ENCODE measurements around the gene RAB11FIP5. TPM values are rescaled to one million over a fixed set of nuclear protein-coding genes. Genes with fewer than 3 reads are reported as not detected.
"Not testable (repeated sequence)": the region's sequence is repeated elsewhere in the genome, so short reads cannot be mapped to it uniquely, and the experiment has no call there.

Gene RAB11FIP5
- total RNA-seq, 1 donor from 2014 or later: 10.4 TPM

DNA sequence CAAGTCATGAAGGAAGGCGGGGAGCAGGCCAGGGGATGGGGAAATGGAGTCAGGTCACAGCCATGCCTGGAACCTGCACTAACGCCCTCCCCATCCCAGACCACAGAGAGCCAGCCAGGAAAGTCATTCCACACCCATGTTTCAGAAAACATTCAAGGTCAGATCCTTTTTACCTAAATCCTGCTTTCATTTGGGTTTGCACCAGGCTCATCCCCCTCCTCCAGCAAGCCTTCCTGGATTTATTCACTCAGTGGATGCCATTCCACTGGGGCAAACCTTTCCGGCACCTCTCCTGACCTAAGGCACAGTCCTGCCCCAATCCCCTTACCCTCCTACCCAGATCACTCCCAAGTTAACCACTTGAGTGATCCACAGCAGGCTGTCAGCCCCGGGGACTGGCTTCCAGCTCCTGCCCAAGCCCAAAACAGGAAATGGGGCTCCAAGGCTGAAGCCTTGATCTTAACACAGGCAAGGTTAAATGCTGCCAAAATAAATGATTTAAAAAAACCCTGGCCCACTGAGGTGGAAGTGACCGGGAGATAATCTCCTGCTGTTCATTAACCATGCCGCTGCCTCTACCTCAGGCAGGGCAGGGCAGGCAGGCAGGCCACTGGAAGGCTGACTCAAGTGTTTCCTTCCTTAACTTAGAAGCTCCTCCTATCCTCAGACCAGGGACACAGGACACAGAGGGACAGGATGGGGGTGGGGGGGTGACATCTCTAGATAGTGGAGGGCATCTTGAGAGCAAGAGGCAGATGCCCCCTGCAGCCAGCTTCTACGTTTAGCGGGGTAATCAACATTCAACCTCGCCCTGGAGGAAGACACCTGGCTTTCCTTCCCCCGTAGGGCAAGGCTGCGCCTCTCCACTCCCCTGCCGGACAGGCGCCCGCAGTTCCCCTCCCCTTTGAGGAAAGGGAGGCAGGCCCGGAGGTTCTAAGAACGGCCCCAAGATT, 1.4 kb downstream of the RAB11FIP5 start:
- ATAC-seq: peak; percentile 54

DNA sequence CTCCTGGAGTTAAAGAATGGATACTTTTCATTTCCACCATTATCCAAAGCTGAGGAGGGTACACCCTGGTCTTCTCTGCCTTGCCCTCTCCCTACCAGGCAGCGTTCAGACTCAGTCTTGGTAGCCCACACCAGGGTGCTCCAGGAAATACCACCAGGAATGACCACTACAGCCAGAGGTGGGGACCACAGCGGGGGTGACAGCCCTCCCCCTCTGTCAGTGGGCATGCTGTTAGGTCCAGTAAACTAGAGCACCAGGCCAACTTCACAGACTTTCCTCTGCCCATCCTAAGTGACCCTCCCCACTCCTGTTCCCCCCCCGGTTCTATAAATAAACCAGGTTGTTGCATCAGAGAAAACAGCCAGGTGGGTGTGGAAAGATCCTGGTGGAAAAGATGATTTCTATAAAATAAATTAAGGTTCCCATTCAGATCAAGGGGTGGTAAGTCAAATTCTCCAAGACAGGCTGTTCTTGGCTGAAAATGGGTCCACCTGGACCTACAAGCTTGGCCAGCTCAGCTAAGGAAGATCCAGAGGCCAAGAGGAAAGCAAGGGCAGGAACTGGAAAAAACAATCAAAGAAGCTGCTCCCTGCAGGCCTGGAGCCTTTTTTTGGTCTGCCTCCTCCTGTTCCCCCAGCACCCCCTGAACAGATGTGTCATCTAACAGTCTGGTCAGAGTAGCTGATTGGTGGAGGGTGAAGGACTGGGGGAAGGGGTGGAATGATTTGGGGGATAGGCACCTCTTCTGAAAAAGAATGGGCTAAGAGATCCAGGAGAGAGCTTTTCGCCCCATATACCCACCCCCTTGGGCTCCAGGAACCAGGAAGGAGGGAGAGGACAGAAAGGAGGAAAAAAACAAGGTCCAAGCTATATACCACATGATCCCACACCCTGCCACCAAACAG, 2.3 kb downstream of the RAB11FIP5 start:
- ATAC-seq: no peak

DNA sequence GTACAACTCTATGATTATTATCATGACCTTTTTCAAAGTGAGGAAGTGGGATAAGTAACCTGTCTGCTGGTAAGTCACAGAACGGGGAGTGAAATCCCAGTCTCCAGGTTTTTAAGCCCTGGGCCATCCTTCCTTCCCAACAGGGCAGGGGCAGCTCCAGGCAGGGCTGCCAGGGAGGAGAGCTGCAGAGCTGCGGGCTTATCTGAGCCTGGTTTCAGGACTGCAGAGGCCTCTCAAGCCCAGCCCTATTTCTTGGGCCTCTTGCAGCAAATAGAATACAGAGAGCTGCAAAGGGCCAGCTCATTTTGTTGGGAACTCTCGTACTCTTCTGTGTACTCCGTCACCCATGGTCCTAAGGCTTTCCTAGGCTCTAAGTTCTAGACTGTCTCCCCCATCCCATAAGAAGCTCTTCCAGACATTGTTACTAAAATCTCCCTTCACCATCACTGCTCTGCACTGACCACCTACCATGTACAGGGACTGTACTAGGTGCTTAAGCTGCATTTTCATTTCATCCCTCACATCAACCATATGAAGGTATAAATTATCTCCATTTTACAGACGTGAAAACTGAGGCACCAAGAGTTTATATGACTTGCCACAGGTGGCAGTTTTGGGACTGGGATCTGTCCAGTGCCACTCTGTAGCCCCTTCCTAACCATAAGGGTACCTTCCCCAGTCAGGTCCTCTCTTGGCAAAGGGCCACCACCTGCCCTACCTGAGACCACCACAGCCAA, 3.1 kb downstream of the RAB11FIP5 start:
- no peak for ATAC-seq

DNA sequence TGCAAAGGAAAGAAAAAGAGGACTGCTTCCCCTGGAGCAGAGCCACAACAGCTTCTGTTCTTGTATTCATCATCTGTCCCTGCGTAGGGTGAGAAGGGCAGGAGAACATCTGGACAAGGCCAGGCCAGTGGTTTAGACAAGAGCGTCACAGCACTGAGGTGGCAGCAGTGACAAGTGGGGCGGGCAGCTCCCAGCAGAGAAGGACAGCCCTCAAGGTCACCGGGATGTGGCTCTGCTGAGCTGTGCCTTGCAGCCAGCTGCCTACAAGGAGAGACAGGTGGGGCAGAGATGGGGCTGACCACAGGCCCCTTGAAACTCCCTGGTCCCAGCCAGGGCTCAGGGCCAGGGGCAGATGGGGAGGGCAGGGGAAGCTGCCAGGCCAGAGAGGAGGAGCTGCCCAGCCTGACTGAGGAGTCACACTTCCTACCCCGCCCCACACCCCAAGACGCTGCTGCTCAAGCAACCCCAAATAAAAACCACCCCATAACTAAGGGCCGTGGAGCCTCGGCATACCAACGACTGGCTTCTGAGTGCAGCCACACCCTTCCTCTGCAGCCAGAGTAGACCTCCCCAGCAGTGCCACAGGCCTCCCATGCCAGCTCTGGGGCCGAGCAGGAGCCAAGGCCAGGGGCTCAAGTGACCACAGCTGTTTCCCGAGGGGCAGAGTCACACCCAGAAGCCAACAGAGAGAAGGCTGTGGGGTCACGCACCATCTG, 5.4 kb downstream of the RAB11FIP5 start:
- peak; percentile 51 for ATAC-seq

DNA sequence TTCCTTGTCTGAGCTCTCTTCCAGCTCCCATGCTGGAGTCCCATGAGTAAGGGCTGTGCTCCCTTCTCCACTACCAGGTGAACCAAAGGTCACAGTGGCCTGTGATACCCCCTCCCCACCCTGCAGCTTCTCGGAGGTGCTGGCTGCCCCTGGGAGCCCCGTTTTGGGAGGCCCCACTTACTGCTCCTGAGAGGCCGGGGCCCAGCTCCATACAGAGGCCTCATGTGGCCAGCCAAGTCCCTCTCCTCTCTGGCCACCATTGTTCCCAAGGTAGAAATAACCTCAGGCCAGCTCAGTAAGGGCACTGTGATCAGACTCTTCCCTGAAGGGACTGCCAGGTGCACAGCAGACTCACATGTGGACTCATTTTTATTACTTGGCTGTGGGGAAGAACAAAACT, 6.0 kb downstream of the RAB11FIP5 start:
- no peak for ATAC-seq

DNA sequence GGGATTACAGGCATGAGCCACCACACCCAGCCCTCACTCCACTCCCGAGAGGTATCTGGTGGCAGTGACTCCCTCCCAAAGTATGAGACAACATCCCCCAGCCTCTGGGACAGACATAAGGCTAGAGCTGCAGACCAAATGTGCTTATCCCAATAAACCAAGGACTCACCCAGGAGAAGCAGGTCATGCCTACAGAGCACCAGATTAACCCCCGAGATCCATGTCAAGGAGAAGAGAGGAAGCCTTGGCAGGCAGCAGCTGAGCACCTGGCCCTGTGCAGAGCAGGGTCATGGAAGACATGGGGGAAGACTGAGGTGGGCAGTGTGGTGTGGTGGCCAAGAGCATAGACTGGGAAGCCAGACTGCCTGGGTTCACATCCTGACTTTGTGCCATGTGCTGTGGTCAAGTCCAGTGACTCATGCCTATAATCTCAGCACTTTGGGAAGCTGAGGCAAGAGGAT, 7.2 kb downstream of the RAB11FIP5 start:
- ATAC-seq: no peak

DNA sequence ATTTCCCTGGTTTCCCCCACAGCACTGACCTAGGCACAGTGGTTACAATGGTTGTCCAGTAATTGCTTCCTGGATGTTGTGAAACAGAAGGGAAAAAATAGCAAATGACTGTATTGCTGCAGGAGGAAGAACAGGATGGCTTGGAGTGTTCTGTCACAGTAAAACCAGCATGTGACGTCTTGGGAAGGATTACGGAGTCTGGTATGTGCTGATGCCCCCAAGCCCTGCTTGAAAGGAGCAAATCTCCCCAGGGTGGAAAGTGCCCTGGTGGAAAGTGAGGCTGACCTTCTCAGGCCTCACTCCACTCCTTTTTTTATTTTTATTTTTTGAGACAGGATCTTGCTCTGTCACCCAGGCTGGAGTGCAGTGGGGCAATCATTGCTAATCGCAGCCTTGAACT, 7.8 kb downstream of the RAB11FIP5 start:
- ATAC-seq: no peak

DNA sequence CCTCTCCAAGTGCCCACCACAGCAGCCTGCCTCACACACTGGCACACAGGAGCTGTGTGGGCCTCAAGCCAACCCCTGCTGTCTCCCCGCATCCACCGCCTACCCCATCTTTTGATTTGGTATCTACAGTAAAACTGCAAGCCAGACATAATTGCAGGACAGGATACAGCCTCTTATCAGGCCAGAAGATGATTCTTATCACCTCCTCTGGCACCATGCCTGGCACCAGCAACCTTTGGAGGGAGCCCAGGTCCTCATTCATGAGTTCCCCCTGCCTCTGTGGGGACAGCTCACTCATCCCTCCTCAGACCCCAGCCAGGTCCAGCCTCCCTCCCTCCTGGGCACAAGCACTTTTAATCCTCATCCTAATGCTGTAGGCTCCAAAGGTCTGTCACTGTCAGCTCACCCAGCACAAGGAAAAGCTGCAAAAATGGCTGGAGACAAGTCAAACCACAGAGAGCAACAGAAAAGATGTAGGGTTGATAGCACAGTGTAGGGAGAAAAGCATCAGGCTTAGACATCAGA, 9.7 kb downstream of the RAB11FIP5 start:
- no peak for ATAC-seq

DNA sequence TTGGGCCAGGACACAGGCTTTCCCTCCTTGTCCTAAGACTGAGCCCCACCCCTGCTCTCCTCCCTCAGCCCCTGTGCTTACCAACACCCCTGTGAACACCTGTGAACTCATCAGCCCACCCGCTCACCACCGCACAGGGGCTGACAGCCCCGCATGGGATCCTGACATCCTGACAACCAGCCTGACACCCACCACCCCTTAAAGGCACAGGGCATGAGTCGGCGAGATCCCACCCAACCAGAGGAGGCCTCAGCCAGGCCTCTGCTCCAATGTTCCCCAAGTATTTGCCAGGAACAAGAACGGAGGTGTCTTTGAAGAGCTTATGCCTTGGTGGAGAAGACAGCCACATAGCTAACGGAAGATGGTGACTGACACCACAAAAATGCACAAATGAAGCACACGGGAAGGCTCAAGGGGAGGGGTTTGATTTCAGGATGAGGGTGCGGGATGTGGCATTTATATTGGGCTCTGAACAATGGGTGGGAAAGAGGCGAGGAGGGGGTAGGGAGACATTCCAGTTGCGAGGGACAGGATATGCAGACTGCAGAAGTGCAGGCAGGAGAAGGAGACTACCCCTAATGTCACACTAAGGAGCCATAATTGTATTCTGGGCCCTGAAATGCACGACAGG, 11.0 kb downstream of the RAB11FIP5 start:
- ATAC-seq: no peak

DNA sequence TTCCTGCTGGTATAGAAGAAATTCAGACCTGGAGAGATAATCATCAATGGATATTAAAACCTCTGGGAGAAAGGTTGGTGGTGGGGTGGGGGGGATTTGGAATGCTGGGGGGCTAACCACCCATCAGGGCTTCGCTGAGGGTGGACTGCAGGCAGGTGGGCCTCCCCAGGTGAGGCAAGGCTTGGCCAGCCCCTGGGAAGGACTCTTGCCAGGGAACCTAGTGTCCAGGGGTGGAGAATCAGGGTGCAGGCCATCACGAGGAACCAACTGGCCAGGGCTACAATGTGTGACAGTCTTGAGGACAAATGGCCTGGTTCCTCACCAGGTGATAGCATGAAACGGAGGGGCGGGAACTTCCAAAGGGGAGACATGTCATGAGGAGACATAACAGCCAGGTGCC, 11.8 kb downstream of the RAB11FIP5 start:
- no peak for ATAC-seq

DNA sequence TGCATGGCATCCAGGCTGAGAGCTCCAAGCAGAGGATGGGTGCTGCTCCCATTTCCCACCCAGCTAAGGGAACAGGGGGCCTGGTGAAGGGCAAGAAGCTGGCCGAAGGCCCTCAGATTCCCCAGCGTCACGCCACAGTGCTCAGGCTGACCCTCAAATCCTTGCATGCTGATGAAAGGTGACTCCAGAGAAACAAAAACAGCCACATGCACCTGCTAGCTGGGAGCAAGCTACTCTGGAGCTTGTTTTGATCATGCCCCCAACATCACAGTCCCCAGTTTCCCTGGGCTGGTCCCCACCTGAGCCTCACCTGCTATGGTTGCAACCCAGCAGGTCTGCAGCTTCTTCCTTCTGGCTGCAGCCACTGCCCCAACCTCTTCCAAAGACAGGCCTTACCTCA, 13.3 kb downstream of the RAB11FIP5 start:
- no peak for ATAC-seq

DNA sequence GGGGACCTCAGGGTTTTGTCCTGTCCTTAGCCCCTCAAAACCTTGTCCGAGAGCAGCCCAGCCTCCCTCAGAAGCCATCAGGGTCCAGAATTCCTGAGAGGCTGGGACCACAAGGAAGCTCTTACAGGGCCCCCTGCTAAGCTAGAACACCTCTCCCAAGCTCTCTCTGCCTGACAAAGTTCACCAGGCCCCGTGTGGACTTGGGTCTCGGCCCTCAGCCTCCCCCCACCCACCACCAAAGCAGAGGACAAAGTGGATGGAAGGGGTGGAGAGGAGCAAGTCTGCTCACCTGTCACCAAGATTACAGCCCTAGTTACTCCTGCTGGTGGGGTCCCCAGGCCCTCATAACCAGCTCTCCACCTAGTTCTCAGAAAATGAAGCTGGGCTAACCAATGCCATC, 16.8 kb downstream of the RAB11FIP5 start:
- no peak for ATAC-seq

DNA sequence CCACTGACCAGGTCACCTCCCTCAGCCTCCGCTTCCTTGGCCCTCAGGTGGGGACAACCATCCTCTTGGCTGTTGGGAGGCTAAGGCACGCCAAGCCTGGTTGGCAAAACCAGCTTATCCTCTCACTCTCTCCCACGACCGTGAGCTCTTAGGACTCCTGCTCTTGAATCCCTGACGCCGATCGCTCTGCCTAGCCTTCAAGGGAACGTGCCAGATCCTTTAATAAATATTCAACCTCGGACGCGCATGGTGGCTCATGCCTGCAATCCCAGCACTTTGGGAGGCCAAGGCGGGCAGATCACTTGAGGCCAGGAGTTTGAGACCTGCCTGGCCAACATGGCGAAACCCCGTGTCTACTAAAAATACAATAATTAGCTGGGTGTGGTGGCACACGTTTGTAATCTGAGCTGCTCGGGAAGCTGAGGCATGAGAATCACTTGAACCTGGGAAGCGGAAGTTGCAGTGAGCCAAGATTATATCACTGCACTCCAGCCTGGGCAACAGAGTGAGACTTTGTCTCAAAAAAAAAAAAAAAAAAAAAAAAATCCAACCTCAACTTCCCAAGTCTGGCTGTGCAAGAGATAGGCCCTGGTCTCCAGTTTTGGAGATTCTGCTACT, 19.0 kb downstream of the RAB11FIP5 start:
- not testable (repeated sequence) for ATAC-seq

DNA sequence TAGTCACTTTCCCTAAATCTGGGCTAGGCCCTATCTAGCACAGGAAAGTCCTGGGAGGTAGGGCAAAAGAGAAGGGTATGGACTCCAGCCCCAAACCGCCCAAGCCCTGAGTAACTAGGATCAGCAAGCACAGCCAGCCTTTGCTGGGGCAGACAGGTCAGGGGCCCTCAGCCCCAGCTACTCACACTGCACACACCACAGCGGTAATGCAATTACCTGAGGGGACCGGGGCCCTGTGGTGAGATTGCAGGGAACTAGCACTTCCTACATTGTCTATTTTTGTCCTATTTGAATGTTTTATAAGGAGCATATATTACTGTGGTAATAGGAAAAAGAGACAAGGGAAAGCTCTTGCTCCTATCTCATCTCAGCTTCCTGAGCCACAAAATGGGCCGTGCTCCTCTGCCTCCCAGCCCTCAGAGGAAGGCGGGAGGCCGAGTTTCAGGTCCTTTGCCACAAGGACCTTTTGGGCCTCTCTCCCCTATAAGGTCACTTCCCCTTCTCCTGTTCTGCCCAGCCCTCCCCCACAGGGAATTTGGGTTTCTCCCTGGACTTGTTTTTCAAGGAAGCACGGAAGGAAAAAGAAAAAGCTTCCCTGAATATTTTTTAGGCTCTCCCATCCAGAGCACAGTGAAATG, 20.5 kb downstream of the RAB11FIP5 start:
- no peak for ATAC-seq

DNA sequence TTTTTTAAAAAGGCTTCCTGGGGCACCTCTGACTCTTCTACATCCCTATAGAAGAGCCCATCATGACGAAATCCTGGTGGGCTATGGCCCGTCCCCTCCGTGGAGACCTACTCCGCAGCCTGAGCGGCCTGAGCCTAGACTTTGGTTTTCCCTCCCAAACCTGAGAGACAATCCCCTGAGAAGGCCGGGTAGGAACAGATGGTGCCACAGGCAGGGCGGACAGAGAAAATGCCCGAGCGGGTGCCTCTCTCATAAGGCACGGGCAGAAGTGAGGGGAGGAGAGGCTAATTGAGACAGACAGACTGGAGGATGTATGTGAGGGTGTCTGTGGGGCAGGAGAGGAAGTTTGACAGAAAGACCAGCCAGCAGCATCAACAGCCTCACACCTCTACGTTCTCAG, 21.1 kb downstream of the RAB11FIP5 start:
- ATAC-seq: no peak

DNA sequence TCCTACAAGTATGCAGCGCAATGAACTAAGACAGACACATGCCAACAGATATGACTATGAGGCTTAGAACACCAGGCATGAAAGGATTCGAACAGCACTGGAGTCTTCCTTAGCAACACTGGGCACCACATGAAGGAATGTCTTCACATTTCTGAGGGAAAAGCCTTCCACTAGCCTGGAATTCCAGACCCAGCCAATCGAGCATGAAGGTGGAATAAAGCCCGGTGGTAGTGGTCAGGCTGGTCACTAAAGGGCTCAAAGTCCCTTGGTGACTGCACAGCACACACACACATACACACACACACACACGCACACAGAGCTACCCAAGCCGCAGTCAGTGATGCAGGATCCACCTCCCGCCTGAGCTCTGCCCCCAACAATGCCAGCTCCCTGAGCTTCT, 21.6 kb downstream of the RAB11FIP5 start:
- no peak for ATAC-seq

DNA sequence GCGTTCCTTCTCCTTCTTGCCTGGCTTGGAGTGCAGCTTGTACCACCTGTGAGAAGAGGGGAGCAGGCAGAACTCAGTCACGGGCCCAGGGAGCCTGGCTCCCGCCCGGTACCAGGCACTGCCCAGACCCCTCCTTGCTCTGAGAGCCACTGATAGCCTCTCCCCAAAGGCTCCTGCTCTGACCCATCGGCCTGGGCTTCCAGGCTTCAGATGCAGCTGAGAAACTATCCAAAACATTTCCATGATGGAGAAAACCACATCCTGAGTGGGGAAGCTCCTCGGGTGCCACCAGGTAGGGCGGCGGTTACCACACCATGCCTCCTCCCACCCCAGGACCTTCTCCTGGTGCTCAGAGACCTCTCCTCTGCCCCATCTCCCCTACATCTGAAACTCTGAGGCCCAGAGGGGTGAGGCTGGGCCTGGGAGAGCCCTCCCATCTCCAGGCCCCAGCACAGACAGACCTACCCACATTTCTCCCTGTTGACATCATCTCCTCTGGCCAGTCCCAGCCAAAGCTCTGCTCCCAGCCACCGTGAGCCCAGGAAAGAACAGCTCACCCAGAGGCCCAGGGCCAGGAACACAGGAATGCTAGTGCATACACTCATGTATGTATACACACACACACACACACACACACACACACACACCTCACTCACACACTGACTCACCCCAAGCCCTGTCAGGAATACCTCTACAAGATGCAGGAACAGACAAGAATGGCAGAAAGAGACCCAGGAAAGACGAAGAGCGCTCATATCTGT, 23.3 kb downstream of the RAB11FIP5 start:
- ATAC-seq: peak; percentile 74

DNA sequence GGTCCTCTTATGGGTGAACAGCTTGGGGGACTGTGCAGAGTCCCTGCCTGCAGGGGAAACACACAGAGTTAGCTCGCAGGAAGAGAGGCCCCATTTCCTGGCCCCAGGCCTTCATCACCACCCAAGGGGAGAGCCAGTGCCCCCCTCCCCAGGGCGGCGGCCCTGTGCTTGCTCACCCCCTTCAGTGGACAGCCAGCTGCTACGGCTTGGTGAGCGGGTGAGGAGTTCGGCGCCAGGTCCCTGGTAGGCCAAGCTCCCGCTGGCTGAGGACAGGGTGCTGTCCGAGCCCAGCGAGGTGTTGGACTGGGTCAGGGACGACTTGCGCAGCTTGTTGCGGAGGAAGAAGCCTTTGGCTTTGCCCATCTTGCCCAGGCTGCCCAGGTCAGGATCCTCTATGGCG, 24.0 kb downstream of the RAB11FIP5 start:
- no peak for ATAC-seq

DNA sequence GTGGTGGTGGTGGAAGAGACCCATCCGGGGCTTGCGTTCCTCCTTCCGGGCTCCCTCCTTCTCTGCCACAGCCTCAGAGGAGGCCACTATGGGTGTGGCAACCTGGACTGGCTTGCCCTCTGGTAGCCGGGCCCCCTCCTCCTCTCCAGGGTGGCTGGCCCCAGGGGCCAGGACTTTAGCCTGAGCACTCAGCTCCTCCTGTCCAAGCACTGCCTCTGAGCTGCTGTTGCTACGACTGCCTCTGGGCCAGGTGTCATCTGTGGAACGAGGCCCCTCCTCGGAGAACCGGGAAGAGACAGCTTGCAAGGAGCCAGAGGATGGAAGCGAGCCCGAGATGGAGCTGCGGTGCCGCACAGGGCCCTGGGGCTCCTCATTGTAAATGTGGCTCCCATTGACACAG, 24.5 kb downstream of the RAB11FIP5 start:
- no peak for ATAC-seq
